ENCODE data around the gene HGFAC.
"Not testable (repeated sequence)": the region's sequence is repeated elsewhere in the genome, so short reads cannot be mapped to it uniquely, and the experiment has no call there.

Gene HGFAC

DNA sequence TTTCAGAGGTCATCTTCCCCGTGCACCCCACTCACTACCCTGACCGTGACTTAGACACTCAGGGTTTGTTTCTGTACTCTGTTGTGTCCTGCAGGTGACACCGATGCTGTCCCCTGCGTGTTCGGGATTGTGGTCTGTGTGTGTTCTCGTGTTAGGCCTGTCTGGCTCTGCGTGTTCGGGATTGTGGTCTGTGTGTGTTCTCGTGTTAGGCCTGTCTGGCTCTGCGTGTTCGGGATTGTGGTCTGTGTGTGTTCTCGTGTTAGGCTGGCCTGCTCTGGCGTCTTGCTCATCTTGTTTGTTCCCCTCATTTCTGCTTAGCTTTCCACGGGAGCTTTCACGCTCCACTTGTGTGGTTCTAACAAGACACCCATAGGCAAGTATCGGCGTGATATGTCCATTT, 30.6 kb upstream of the HGFAC start:
- not testable (repeated sequence) for DNase-seq (ENCODE audit: low spot score)

DNA sequence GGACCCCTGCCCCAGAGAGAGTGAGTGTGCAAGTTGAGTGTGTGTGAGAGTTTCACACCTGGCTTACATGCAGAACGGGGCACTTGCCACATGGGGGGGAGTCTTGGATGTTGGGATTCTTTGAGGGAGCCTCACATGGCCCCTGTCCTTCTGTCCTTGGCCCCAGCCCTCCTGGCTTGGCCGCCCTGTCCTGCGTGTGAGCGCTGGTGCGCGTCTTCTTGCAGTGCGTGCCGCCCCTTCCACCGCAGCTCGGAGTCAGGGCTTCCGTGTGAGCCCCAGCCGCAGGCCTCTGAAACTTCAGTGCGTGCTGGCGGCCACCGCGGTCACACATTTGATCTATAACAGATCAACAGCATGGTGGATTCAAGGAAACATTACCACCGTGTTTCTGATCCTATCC, 30.1 kb upstream of the HGFAC start:
- no peak for DNase-seq (ENCODE audit: low spot score)

DNA sequence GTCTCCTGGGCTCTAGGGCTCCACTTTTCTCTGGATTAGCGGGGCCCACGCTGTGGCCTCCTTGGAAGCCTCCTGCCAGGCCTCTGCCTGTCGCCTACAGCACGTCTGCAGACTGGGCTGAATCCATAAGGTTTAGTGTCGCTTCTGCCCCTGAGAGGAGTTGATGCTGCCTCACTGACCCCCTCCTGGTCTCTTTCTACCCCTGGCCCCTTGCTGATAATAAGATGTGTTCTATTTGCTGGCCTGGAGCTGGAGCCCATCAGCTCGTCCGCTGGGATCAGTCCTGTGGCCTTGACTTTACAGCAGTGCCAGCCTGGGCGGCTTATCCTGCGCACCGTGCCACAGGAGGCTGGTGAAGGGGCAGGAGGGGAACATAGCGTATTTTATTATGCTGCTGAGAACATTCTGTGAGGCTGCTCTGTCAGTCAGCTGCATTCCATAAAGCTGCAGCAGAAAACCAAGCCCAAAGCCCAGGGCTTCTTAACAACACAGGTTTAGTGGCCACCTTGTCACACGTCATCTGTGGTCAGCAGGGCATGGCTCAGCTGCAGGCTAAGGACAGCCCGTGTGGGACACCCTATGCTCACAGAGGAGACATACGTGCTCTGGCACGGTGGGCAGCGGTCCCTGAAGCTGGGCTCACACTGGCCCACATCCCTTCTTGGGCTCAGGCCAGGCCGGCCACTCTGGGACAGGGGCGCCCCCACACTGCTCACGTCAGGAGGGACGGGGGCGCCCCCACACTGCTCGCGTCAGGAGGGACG, 29.3 kb upstream of the HGFAC start:
- DNase-seq (ENCODE audit: low spot score) = no peak

DNA sequence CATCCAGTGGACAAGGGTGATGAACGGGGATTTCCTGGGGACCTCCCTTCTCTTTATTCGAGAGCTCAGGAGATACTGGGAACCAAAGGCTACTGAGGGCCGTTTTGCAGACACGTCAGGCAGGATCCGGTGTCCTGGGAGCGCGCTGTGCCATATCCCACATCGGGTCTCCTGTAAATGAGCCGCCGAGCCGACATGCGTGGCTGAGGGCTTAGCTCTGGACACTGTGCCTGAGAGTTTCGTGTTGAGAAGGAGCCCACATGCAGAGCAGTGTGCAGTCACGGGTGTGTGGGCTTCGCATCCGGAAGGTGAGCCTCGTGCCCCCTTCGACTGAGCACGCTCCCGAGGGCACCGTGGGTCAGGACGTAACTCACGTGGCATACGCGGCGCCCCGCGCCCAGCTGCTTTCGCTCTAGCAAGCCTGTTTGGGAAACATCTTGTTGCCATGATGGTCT, 28.5 kb upstream of the HGFAC start:
- DNase-seq (ENCODE audit: low spot score) = no peak

DNA sequence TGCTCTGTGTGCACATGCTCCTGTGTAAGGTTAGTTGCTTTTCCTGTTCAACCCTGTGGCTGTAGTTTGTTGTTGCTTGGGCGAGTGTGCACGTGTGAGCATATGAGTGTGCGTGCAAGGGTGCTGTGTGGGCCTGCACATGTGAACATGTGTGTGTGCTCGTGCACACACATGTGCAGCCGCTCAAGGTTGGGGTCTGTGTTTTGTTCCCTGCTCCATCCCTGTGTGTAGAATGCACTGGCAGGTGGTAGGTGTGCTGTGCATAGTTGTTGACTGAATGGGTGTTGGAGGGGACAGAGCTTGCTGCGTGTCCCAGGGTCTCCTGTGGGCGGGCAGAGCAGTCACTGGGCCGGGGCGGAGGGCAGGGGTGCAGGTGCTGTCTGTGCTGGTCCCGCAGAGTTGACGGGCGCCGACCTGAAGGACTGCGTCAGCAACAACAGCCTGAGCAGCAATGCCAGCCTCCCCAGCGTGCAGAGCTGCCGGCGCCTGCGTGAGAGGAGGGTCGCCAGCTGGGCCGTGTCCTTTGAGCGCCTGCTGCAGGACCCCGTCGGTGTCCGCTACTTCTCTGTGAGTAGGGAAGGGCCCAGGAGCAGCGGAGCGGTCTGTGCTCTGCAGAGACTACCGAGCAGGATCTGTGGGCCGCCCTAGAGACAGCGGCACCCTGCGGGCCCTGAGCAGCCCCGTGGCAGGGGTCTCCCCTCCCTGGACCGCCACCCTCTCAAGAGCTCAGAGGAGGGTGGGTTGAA, 27.9 kb upstream of the HGFAC start:
- no peak for DNase-seq (ENCODE audit: low spot score)

DNA sequence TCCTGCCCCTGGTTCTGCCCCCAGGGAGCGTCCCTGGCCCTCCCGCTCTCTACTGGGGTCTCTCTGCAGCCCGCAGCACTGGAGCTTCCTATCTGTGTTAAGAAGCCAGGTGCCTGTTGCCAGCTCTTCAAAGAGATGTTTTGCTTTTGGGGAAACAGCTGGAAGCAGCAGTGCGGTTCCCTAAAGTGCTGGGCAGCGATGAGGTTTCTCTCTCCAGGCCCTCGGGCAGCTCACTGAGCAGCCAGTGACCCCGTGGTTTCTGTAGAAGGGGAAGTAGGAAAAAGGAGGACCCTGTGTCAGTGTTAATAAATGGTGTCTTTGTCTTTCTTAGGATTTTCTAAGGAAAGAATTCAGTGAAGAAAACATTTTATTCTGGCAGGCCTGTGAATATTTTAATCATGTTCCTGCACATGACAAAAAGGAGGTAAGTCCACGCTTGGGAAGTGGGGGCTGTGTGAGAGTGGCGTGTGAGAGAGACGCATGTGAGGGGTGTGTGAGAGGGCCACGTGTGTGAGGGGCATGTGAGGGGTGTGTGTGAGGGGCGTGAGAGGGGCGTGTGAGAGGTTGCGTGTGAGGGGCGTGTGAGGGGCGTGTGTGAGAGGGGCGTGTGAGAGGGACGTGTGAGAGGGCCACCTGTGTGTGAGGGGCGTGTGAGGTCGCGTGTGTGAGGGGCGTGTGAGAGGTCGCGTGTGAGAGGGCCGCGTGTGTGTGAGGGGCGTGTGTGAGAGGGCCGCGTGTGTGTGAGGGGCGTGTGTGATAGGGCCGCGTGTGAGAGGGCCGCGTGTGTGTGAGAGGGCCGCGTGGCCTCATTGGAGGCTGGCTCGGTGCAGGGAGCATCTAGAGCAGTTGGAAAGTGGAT, 27.1 kb upstream of the HGFAC start:
- peak; percentile 88 for DNase-seq (ENCODE audit: low spot score)

DNA sequence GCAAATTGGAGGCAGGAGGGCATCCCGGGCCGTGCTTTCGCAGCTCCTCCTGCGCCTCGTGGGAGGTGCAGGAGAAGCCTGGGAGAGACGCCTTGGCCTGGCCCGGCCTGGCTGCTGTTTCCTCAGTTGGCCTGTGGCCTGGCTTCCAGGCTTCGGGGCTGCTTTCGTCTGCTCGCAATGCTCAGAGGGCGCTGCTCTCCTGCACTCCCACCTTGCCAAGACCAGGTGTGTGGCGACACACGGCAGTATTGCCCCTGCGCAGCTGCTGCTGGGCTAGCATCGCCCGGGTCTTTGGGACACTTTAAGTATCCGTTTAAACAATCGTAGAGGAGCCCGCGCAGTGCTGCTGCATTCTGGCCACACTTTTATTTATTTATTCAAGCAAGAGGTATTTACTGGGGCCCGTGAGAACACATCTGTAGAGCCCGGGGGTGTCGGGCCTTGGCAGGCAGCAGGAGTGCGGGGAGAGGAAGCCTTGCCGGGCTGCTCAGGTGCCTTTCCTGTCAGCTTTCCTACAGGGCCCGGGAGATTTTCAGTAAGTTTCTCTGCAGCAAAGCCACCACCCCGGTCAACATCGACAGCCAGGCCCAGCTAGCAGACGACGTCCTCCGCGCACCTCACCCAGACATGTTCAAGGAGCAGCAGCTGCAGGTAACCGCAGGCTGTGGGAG, 26.2 kb upstream of the HGFAC start:
- no peak for DNase-seq (ENCODE audit: low spot score)

DNA sequence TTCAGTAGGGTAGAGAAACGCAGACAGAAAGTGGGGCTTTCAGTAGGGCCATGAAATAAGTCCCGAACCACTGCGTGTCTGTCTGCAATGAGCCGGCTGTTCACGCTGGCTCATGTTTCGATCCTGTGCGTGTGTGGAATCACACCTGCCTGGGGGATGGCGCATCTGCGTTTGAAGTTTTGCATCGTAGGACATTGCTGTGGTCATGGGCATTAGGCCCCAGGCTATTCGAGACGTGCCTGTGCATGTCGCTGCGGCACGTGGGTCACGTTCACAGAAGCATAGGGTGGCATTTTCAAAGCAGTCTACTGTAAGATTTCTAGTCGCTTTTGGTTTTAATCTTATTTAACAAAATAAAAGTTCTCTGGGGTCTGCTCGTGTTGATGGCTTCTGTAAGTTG, 25.5 kb upstream of the HGFAC start:
- DNase-seq (ENCODE audit: low spot score) = no peak

DNA sequence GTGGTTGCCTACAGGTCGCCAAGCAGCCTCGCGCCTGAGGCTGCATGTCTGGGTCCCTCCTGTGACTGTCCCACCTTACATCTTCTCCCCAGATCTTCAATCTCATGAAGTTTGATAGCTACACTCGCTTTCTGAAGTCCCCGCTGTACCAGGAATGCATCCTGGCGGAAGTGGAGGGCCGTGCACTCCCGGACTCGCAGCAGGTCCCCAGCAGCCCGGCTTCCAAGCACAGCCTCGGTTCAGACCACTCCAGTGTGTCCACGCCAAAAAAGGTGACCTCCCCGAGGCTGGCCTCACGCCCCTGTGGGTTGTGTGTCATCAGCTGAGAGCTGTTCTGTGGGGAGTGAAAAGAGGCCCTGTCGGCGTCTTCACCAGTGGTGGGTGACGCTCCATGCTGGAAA, 24.9 kb upstream of the HGFAC start:
- DNase-seq (ENCODE audit: low spot score) = no peak

DNA sequence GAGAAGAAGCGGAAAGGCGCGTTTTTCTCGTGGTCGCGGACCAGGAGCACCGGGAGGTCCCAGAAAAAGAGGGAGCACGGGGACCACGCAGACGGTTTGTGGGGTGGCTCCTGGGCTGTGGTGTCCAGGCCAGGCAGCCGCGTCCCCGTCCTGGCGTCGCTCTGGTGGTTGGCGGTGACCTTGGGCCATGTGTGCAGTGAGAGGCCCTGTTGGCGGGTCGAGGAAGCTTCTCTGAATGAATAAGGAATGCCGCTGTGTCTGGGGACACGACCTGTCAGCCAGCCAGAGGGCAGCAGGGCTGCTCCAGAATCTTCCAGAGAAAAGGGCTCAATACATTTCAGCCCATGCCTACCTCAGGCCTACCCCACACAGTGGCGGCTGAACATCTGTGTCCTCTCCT, 24.3 kb upstream of the HGFAC start:
- no peak for DNase-seq (ENCODE audit: low spot score)

DNA sequence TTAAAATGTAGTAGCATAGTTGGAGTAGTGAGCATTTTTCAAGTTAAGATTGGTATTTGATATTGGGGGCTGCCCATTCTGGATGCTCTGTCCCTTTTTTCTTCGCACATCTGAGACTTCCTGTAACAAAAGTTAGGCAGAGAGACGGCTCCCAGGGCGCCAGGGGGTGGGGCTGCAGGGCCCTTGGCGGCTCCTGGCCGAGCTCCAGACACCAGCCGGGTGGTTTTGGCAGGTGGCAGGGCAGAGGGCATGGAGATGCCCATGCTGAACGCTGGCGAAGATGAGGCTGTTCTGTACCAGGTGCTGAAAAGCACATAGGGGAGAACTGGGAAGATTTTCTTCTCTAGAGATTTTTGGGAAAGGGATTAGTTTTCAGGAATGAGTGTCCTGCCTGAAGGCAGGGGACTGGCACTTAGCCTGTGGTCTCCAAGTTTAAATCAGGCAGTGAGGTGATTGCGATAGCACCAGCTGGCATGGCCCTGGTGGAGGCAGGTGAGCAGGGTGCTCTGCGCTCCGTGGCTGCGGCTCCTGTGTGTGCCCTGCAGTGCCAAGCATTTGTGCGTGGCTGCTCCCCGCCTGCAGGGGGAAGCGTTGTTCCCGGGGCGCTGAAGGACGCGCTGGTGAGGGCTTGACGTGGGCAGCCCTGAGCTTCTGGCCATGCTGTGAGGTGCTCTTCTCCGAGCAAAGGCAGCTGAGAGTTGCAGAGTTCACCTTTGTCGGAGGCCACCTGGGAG, 23.6 kb upstream of the HGFAC start:
- DNase-seq (ENCODE audit: low spot score) = no peak

DNA sequence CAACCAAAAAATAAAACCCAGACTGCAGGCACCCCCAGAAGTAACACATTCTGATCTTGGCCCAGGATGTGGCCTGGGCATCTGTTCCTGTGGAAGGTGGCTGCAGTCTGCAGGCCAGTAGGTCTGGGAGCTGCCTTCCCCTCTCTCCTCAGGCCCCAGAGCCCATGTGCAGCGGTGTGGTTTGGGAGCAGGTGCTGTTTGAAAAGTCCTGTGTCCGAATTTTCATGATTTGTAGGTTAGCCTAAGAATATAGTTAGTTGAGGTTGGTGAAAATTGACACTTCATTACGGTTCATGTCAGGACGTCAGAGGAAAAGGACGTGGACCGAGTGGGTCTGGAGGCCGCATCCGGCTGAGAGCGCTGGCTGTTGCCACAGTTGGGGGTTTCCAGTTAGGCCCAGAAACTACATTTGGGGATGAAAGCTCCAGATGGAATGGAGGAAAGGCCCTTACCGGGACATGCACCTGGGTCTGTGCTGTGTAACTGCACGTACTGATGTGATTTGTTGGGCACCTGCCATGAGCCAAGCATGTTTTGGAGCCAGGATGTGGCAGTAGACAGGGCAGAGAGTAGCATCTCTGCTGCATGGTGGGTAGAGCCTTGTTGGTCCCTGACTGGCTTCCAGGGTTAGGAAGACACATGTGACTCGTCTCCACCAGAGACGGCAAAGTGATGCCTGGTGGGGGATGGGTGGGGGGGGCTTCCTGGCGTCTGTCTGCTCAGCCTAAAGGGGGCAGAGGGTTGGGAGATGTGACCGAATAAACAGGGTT, 21.7 kb upstream of the HGFAC start:
- no peak for DNase-seq (ENCODE audit: low spot score)

DNA sequence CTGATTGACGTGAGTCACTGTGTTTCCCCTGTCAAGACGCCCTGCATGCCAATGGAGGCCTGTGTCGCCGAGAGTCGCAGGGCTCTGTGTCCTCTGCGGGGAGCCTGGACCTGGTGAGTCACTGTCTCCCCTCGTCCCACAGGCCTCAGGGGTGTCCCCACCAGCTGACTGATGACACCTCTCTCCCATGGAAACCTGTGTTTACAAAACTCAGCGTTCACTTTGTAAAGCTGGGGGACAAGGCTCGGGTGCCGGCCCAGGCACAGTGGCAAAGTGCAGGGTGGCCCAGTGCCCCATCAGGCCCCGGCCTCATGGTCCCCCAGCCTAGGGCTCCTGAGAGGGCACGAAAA, 21.2 kb upstream of the HGFAC start:
- no peak for DNase-seq (ENCODE audit: low spot score)

DNA sequence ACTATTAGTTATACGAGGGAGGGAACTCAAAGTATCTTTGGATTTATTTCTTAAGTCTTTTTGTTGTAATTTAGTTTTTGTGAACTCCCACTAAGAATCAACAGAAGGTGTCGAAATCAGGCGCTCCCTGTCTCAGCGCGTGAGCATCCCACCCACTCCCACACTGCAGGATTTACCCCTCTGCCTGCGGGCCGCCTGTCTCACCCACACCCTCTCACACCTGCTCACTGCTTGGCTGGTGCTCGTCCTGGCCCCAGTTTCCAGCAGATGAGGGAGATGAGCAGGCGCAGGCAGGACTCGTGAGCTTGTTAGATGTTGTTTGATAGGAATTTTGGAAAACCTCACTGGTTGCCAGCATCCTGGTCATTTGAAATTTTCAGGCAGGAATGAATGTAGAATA, 20.8 kb upstream of the HGFAC start:
- DNase-seq (ENCODE audit: low spot score) = no peak

DNA sequence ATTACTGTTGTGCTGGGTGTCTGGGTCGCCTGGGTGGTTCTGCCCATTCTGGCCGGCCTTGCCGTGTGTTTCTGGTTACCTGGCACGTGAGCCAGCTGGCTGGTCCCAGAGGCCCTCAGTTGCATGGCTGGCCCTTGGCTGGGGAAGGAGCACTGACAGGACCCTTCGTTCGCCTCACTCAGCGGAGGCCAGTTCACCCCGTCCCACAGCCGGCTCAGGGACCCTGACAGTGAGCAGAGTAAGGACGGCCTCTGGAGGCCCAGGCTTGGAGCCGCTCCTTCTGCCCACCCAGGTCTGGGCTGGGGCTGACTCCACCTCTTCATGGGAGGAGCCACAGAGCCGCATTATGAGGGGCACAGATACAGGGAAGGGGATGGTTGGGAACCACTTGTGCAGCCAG, 20.3 kb upstream of the HGFAC start:
- DNase-seq (ENCODE audit: low spot score) = no peak

DNA sequence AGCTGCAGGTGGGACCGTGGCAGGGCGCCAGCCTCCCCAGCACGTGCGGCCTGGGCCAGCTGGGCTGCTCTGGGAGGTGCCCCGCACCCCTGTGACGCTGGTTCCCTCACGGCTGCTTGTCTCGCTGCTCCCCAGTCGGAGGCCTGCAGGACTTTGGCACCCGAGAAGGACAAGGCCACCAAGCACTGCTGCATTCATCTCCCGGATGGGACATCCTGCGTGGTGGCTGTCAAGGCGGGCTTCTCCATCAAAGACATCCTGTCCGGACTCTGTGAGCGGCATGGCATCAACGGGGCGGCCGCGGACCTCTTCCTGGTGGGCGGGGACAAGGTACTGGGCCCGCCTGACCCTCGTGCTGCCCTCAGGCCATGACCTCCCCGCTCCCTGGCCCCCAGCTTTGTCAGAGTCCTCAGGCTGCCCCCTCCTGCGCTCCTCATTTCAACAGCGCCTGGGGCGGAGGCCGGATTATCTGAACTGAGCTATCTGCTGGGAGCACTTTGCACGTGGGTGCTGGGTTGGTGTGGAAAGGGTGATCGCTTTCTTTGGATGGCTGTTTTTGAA, 19.4 kb upstream of the HGFAC start:
- DNase-seq (ENCODE audit: low spot score) = no peak

DNA sequence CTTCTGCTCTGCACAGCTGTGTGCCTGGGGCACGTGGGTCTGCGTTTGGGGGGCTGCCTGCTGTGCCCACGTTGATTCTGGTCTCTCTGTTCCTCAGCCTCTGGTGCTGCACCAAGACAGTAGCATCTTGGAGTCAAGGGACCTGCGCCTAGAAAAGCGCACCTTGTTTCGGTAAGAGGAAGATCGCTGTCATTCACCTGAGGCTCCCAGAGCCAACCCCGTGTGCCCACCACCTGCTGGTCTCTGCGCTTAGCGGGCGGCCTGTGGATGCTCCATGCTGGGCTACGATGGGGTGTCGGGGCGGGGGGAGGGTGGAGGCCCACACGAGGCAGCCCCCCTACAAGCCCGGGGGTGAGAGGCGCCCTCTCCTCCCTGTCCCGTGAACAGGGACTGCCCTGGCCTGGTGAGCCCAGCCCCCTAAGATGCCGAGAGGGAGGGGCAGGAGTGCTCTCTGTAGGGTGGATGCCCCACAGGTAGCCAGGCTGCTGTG, 18.9 kb upstream of the HGFAC start:
- no peak for DNase-seq (ENCODE audit: low spot score)

DNA sequence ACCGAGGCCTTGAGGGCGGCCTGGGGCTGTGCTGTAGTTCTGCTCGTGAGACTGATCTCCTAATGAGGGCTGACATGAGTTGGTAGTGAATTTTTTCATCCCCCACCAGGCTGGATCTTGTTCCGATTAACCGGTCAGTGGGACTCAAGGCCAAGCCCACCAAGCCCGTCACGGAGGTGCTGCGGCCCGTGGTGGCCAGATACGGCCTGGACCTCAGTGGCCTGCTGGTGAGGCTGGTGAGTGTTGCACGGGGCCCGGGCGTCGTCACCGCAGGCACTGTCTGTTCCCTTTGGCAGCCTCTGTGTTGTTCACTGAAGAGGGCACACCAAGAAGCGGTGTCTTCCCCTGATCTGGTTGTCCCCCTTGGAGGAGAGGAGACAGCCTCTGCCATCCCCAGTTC, 18.4 kb upstream of the HGFAC start:
- no peak for DNase-seq (ENCODE audit: low spot score)

DNA sequence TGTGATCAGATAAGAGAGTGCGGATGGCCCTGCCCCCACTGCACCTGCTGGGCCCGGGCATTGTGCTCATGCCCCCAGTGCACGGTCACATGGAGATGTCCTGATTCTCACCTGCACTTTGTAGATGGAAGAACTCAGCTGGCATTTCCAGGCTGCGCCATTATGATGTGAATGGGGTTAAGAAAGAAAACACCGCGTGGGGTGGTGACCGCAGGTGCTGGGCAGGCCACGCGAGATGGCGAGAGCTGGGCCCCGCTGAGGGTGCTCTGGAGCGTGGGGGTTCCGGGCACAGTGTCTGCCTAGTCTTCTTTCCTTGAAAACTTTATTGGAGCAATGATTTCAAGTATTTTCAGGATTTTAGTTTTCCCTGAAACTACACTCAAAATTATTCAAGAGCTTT, 17.8 kb upstream of the HGFAC start:
- no peak for DNase-seq (ENCODE audit: low spot score)

DNA sequence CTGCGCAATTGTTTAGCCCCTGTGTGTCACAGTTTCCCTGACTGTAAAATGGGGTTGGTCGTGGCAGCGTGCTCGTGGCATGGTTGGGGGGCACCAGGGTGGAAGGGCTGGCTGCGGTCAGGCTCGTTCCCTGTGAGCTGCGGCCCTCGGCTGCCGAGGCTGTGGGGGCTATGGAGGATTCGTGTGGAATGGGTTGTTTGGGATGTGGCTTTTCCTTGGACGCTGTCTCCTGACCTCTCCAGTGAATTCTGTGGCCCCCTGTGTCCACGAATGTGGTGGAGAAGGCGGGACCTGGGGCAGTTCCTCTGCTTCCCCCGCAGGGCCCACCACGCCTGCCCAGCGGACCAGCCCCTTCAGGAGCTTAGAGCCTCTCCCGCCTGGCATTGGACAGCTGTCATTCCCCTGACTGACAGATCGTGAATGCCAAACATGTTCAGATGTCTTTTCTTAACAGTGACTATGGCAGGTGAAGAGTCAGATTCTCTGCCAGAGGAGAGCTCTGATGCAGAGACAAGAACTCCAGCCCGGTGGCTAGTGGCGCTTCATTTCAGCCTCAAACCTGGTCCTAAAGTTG, 17.2 kb upstream of the HGFAC start:
- DNase-seq (ENCODE audit: low spot score) = no peak

Measured in COLO829 (cell line).